H7 (cell line): ENCODE measurements around the gene SLC39A13. TPM values are rescaled to one million over a fixed set of nuclear protein-coding genes. Genes with fewer than 3 reads are reported as not detected.

ENCODE experiments used
- DNase-seq: peaks from one replicate; pipeline ENCODE4 v3.0.0; 2012
- H3K27me3 ChIP-seq: 2 replicates; pipeline ENCODE4 v1.6.0; 2011; ENCODE audit warnings: mild to moderate bottlenecking, low read length; ENCODE audit not compliant: control insufficient read depth, insufficient read depth
- H3K36me3 ChIP-seq: replicated peaks from 2 replicates; pipeline ENCODE4 v1.5.1; 2011; ENCODE audit warnings: low read length; ENCODE audit not compliant: control insufficient read depth, insufficient read depth
- H3K4me3 ChIP-seq: 2 replicates; pipeline ENCODE4 v1.5.1; 2011; ENCODE audit warnings: low read depth, mild to moderate bottlenecking, control low read depth, low read length, moderate library complexity; ENCODE audit not compliant: insufficient read depth
- total RNA-seq: library from RNA; depleted of rRNA; stranded (reverse); fragments of >200 nt; shearing (Covaris generic); gene quantifications from 2 replicates; pipeline ENCODE4 v1.2.3, GENCODE V29; 2014

The SLC39A13 gene
- total RNA-seq, 1 experiment from 2014 or later = 26.7 TPM

DNA sequence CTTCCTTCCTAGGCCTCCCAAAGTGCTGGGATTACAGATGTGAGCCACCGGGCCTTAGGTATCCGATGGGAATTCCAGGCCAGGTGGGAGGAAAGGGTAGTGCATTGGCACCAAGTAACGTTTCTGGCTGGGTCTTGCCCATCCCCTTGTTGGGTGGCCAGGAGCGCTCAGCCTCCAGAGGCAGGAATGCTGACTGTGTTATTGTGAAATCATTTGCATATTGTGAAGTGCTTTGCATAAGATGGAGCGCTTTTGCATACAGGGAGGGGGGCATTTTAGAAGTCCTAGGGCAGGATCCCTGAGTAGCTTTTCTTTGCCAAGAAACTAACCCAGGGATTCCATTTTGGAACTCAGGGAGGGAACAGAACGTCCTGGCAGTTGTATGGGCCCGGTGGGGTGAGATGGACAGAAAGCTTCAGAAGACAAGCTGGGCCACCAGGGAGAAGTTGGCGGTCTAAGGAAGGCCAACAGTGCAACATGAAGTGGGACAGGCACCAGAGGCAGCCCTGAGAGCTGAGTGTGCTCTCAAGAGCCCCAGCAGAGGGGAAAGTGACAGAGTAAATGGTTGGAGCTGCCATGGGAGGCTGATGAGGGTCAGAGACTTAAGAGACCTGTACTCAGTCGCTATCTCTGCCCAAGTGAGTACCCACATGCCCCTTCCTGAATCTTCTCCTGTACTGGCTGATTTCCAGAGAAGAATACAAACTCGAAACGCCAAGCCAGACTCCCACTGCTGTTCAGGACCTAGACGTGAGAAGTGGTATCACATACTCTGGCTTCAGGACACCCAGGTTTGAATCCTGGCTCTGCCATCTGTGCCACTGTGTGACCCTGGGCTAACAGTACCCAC, 1.3 kb upstream of the SLC39A13 start:
- H3K27me3 ChIP-seq = no peaks in the 10 kb centered on the region
- peak overlapping the region; percentile 48 for H3K4me3 ChIP-seq
- no peaks in the 10 kb centered on the region for H3K36me3 ChIP-seq
- DNase-seq = peak; percentile 74

DNA sequence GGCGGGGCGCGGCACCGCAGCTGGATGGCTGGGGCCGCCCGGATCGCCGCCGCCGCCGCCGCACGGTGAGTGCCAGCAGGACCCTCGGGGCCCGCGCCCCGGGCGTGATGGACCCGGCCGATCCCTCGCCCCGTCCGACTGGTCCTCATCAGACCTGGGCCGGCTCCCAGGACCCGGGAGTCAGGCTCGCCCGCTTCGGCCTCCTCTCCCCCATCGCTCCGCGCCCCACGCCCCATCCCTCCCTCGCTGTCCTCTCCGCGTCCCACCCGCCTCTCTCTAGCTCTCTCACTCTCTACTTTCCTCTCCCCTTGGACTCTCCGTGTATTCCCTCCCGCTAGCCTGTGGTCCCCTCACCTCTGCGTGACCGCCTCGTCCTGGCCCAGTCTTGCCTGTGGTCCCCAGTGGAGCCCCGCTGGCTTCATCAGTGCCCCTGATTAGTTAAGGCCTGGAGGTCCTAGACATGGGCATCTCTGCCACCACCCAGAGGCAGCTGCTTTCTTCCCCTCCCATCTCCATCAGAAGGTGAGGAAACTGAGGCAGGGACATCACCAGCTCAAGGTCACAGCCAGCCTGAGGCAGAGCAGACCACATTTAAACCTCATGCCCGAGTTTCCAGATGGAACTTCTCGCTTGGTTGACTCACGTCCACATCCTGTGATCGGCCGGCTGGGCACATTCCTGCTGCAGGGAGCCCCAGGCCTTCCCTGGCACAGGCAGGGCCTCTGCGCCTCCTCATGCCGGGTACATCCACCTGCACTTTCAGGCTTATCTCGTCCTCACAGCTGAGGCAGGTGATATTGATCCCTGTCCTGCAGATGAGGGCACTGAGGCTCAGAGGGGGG, 429 bp downstream of the SLC39A13 start:
- Histone ChIP-seq H3K36me3 (peaks cover 3% of the 10 kb centered on the region), H3K4me3 (peak overlapping the region; percentile 84), H3K27me3 (no peaks in the 10 kb centered on the region)
- DNase-seq = peak; percentile 69

DNA sequence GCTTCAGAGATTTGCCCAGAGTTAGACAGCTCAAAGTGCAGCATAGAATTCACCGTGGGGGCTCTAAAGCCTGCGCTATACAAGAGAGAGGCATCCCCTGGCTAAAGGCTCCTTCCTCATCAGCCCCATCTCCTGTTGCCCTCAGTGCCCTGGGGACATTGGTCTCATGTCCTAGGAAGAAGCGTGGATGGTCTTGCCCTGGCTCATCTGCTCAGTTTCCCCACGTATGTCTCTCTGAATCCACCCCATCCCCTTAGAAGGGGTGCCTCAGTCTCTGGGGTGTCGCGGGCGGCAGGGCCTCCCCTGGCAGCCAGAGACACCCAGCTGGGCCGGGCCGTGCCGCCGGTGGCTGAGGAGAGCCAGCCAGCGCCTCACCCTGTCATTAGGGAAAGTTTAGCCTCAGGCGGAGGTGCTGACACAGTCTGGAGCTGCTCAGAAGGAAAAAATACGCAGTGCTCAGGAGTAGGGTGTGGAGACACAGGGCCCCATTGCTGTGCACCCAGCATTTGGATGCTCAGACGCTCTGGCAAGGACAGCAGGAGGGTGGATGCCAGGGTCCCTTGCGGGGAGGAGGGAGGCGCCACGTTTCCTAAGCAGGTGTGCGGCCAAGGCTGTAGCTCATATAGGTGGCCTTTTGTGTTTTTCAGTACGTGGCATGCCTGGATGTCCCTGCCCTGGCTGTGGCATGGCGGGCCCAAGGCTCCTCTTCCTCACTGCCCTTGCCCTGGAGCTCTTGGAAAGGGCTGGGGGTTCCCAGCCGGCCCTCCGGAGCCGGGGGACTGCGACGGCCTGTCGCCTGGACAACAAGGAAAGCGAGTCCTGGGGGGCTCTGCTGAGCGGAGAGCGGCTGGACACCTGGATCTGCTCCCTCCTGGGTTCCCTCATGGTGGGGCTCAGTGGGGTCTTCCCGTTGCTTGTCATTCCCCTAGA, 1.3 kb downstream of the SLC39A13 start:
- no peaks in the 10 kb centered on the region for H3K27me3 ChIP-seq
- H3K4me3 ChIP-seq = no peak overlapping the region; the same call in 1 of the 2 replicates
- peaks cover 3% of the 10 kb centered on the region for H3K36me3 ChIP-seq
- DNase-seq = peak; percentile 52

DNA sequence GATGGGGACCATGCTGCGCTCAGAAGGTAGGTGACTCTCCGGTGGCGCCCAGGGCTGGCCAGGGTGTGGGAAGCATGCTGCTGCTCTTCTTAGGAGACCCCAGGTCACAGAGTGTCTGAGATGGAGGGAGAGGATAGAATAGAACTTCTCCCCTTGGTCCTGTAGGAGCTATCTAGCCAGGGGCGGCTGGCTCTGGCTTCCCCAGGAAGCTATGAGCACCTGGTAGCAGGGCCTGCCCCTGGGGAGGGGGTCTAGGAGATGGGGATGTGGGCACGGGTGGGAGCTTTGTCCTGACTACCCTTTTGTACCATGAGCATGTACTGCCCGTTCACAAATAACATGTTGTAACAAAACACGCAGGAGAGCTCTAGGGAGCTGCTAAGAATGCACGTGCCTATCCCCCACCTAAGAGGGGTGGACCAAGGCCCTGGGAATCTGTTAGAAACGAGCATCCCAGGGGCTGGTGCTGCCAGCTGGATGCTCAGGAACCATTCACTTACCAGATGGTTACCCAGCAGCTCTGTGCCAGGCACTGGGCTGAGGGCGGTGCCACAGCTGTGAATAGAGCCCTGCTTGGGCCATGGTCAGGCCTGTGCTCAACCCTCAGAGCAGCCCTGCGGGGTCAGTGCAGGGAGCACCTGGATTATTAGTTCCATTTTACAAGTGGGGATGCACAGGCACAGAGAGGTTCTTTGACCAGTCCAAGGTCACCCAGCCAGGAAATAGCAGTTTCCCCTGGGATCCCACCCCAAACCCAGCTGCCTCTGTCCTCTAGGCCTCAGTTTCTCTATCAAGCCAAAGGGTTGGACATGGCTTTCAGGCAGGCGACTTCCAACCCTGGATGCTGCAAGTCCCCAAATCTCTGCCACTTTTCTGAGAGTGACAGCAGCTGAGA, 2.2 kb downstream of the SLC39A13 start:
- Histone ChIP-seq H3K36me3 (peaks cover 3% of the 10 kb centered on the region), H3K27me3 (no peaks in the 10 kb centered on the region), H3K4me3 (no peak overlapping the region)
- DNase-seq = no peak

DNA sequence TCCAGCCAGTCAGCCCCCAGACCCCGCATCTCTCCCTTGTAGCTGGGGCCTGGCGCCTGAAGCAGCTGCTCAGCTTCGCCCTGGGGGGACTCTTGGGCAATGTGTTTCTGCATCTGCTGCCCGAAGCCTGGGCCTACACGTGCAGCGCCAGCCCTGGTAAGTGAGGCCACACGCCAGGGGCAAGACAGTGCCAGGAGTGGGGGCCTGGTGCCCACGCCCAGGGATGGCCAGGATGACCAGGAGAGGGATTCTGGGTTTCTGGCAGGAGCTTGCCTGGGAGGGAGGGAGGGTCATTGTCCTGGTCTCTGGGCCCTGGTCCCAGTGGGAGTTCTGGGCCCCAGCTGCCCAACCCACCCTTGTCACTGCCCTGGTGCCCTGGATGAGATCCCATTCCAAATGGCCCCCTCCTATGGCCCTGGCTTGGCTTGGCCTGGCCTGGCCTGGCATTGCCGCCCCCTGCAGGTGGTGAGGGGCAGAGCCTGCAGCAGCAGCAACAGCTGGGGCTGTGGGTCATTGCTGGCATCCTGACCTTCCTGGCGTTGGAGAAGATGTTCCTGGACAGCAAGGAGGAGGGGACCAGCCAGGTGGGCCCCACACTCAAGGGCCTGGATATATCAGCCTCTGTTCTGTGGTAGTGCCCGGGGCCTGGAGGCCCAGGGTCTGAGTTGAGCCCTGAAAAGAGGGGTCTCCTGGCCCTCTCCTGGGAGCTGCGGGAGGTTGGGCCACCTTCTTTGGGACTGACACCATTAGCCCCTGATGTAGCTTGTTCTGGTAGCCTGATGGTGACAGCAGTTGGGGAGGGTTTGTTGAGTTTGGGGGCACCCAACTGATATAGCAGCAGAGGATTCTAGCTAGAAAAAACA, 3.7 kb downstream of the SLC39A13 start:
- DNase-seq = peak; percentile 94

DNA sequence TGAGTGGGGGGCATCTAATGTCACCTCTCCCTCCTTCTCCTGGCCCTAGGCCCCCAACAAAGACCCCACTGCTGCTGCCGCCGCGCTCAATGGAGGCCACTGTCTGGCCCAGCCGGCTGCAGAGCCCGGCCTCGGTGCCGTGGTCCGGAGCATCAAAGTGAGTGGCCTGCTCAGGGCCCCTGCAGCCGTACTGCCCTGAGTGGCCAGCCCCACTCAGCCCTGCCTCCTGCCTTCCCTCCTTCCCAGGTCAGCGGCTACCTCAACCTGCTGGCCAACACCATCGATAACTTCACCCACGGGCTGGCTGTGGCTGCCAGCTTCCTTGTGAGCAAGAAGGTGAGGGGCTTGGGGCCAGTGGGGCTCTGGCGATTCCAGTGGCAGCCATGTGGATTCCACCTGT, 5.0 kb downstream of the SLC39A13 start:
- DNase-seq = no peak
- no peaks in the 10 kb centered on the region for H3K27me3 ChIP-seq
- no peak overlapping the region for H3K4me3 ChIP-seq
- peaks cover 5% of the 10 kb centered on the region for H3K36me3 ChIP-seq

More for the DNA sequence above, 3.7 kb downstream of the SLC39A13 start:
- no peak overlapping the region for H3K4me3 ChIP-seq
- H3K27me3 ChIP-seq = no peaks in the 10 kb centered on the region
- H3K36me3 ChIP-seq = peaks cover 3% of the 10 kb centered on the region

DNA sequence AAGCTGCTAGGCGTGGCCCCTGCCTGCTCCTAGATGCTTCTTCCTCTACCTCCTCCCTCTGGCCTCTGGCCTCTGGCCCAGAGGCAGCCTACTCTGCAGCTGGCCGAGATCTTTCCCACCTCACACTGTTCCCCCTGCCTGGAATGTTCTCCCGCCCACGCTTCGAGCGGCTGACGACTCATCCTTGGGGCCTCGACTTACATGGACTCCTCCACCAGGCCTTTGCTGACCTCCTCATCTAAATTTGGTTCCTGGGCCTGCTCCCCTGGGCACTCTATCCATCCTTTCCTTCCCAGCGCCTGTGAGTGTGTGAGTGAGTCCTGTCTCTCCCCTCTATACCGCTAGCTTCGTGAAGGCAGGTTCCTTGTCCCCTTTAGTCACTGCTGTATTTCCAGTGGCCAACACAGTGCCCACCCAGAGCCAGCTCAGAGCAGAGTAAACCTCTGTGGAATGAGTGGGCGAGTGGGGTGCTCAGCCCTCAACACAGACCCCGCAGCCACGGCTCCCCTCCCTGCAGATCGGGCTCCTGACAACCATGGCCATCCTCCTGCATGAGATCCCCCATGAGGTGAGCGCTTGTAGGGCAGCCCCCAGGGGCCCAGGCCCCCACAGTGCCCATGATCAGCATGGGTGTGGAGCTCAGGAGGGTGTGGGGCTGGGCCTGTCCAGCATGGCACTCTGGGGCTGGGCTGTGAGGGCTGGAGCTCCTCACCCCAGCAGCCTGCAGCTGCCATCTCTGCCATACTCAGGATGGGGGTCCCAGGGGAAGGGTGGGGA, 5.7 kb downstream of the SLC39A13 start:
- Histone ChIP-seq H3K4me3 (no peak overlapping the region), H3K36me3 (peaks cover 12% of the 10 kb centered on the region), H3K27me3 (no peaks in the 10 kb centered on the region)
- no peak for DNase-seq

DNA sequence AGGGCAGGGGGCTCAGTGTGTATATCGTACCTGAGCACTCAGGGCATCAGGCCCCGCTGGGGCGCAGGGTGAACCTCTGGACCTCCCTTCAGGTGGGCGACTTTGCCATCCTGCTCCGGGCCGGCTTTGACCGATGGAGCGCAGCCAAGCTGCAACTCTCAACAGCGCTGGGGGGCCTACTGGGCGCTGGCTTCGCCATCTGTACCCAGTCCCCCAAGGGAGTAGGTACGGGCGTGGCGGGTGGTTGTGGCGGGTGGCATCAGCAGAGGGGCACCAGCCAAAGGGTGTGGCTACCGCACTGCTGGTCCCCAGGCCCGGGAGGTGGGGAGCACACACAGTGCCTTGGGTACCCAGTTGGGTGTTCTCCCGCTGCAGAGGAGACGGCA, 6.3 kb downstream of the SLC39A13 start:
- no peak for DNase-seq
- H3K36me3 ChIP-seq = peaks cover 14% of the 10 kb centered on the region
- no peaks in the 10 kb centered on the region for H3K27me3 ChIP-seq
- no peak overlapping the region for H3K4me3 ChIP-seq

DNA sequence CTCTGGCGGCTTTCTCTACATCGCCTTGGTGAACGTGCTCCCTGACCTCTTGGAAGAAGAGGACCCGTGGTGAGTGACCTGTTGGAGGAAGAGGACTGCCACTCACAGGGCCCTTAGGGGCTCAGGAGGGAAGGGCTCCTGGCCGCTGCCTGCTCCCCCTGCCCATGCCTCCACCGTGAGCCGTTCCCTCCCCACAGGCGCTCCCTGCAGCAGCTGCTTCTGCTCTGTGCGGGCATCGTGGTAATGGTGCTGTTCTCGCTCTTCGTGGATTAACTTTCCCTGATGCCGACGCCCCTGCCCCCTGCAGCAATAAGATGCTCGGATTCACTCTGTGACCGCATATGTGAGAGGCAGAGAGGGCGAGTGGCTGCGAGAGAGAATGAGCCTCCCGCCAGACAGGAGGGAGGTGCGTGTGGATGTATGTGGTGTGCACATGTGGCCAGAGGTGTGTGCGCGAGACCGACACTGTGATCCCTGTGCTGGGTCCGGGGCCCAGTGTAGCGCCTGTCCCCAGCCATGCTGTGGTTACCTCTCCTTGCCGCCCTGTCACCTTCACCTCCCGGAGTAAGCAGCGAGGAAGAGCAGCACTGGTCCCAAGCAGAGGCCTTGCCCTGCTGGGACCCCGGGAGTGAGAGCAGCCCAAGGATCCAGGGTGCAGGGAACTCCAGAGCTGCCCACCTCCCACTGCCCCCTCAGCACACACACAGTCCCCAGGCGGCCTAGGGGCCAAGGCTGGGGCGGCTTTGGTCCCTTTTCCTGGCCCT, 6.9 kb downstream of the SLC39A13 start:
- H3K27me3 ChIP-seq = no peaks in the 10 kb centered on the region
- no peak overlapping the region for H3K4me3 ChIP-seq
- no peak for DNase-seq
- H3K36me3 ChIP-seq = peaks cover 19% of the 10 kb centered on the region

DNA sequence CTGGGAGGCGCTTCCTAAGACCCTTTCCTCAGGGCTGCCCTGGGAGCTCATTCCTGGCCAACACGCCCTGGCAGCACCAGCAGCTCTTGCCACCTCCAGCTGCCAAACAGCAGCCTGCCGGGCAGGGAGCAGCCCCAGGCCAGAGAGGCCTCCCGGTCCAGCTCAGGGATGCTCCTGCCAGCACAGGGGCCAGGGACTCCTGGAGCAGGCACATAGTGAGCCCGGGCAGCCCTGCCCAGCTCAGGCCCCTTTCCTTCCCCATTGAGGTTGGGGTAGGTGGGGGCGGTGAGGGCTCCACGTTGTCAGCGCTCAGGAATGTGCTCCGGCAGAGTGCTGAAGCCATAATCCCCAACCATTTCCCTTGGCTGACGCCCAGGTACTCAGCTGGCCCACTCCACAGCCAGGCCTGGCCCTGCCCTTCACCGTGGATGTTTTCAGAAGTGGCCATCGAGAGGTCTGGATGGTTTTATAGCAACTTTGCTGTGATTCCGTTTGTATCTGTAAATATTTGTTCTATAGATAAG, 7.6 kb downstream of the SLC39A13 start:
- DNase-seq = peak; percentile 77
- Histone ChIP-seq H3K27me3 (no peaks in the 10 kb centered on the region), H3K36me3 (peaks cover 25% of the 10 kb centered on the region), H3K4me3 (no peak overlapping the region)

DNA sequence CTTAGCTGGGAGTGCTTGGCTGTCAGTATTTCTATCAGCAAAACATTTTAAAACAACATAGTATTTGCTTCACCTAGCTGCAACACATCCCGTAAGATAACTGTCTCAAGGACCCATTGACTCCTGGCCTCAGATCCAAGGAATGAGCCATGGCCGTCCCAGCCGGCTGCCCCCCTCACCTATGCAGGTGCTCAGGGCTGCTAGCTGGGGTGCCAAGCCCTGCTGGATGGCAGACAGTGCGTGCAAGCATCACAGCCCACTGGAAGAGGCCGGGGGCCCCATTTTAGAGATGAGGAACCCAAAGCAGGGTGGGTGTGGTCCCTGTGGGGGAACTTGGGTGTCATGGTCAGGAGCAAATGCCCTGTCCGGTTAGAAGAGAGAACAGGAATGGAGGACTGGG, 9.3 kb downstream of the SLC39A13 start:
- Histone ChIP-seq H3K4me3 (no peak overlapping the region), H3K27me3 (no peaks in the 10 kb centered on the region), H3K36me3 (peaks cover 35% of the 10 kb centered on the region)
- DNase-seq = no peak
